DND-41 (cell line): ENCODE data around the gene ACOT4.

Experiments
- ATAC-seq: fragments of 200-7000 bp; cut with Tn5 transposase; 3 replicates; pipeline ENCODE4 v1.9.1; 2021; ENCODE audit warnings: low read depth; ENCODE audit not compliant: insufficient read depth
- DNase-seq: peaks from one replicate; pipeline ENCODE4 v3.0.0-alpha.2; 2020
- H2AFZ ChIP-seq: 2 replicates; pipeline ENCODE4 v1.6.0; 2012; ENCODE audit warnings: low read depth, low read length
- H3K27ac ChIP-seq: 2 replicates; pipeline ENCODE4 v1.5.1; 2012; ENCODE audit warnings: low read length, inconsistent platforms
- H3K27me3 ChIP-seq: fragments of 200-600 bp; sonication (generic); 2 replicates; pipeline ENCODE4 v1.6.0; 2012; ENCODE audit warnings: low read length, mild to moderate bottlenecking, inconsistent platforms; ENCODE audit not compliant: insufficient read depth, poor library complexity
- H3K36me3 ChIP-seq: 2 replicates; pipeline ENCODE4 v1.5.1; 2012; ENCODE audit warnings: low read length, inconsistent platforms; ENCODE audit not compliant: insufficient read depth
- H3K4me1 ChIP-seq: 2 replicates; pipeline ENCODE4 v1.5.1; 2012; ENCODE audit warnings: mild to moderate bottlenecking, low read length; ENCODE audit not compliant: insufficient read depth
- H3K4me2 ChIP-seq: 2 replicates; pipeline ENCODE4 v1.6.0; 2012; ENCODE audit warnings: mild to moderate bottlenecking, moderate library complexity, low read length, inconsistent platforms; ENCODE audit not compliant: insufficient read depth
- H3K4me3 ChIP-seq, 2 experiments: fragments of 200-600 bp in 1 of 2; shearing (Covaris generic) in 1 of 2; 2 replicates each; pipeline ENCODE4 v1.5.1; 2012 to 2016; ENCODE audit warnings: inconsistent platforms in 2 of 2, low read length in 2 of 2, mild to moderate bottlenecking in 2 of 2, low read depth in 1 of 2, moderate library complexity in 1 of 2
- H3K79me2 ChIP-seq: 2 replicates; pipeline ENCODE4 v1.6.0; 2012; ENCODE audit warnings: low read length, inconsistent platforms; ENCODE audit not compliant: insufficient read depth
- H3K9ac ChIP-seq: 2 replicates; pipeline ENCODE4 v1.6.0; 2012; ENCODE audit warnings: low read depth, mild to moderate bottlenecking, inconsistent platforms, low read length, moderate library complexity
- H3K9me3 ChIP-seq: 2 replicates; pipeline ENCODE4 v1.5.1; 2012; ENCODE audit warnings: low read length, moderate library complexity, mild to moderate bottlenecking, inconsistent platforms; ENCODE audit not compliant: insufficient read depth, severe bottlenecking
- H4K20me1 ChIP-seq: 2 replicates; pipeline ENCODE4 v1.6.0; 2012; ENCODE audit warnings: low read length; ENCODE audit not compliant: insufficient read depth
- EZH2 ChIP-seq: IDR thresholded peaks from 3 replicates; pipeline ENCODE4 v1.6.1; 2012; ENCODE audit warnings: borderline replicate concordance, low read depth, mild to moderate bottlenecking, moderate library complexity, low read length, inconsistent platforms; ENCODE audit not compliant: severe bottlenecking
- TF ChIP-seq, protein P1 (sequence below): IDR thresholded peaks from 2 replicates; pipeline ENCODE4 v1.5.1; 2012; ENCODE audit warnings: borderline replicate concordance, low read length, moderate library complexity, mild to moderate bottlenecking; ENCODE audit not compliant: poor library complexity, severe bottlenecking; ENCODE audit errors: extremely low read depth

ACOT4 gene

DNA sequence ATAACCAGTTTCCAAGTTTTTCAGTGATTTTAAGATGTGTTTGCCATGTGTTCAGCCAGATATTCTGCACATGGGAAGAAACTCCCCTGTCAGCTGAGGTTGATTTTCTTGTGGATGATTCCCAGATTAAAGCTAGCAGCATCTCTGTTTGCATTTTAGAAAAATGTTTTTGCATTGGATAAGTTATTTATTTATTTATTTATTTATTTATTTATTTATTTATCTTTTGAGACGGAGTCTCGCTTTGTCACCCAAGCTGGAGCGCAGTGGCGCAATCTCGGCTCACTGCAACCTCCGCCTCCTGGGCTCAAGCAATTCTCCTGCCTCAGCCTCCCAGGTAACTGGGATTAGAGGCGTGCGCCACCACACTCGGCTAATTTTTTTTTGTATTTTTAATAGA, 2.8 kb downstream of the ACOT4 start:
- Histone ChIP-seq H3K79me2 (no peaks in the 10 kb centered on the region), H3K4me3 (no peak overlapping the region), H3K9me3 (no peaks in the 10 kb centered on the region), H3K27ac (no peak overlapping the region), H3K4me2 (no peak overlapping the region), H3K27me3 (no peaks in the 10 kb centered on the region), H3K4me1 (no peaks in the 10 kb centered on the region), H3K36me3 (no peaks in the 10 kb centered on the region), H3K9ac (no peak overlapping the region), H4K20me1 (no peaks in the 10 kb centered on the region), H2AFZ (no peak overlapping the region)
- ATAC-seq (no peak), DNase-seq (no peak)
- TF ChIP-seq, protein P1, sequence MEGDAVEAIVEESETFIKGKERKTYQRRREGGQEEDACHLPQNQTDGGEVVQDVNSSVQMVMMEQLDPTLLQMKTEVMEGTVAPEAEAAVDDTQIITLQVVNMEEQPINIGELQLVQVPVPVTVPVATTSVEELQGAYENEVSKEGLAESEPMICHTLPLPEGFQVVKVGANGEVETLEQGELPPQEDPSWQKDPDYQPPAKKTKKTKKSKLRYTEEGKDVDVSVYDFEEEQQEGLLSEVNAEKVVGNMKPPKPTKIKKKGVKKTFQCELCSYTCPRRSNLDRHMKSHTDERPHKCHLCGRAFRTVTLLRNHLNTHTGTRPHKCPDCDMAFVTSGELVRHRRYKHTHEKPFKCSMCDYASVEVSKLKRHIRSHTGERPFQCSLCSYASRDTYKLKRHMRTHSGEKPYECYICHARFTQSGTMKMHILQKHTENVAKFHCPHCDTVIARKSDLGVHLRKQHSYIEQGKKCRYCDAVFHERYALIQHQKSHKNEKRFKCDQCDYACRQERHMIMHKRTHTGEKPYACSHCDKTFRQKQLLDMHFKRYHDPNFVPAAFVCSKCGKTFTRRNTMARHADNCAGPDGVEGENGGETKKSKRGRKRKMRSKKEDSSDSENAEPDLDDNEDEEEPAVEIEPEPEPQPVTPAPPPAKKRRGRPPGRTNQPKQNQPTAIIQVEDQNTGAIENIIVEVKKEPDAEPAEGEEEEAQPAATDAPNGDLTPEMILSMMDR = no peak
- TF ChIP-seq EZH2 = no peak

DNA sequence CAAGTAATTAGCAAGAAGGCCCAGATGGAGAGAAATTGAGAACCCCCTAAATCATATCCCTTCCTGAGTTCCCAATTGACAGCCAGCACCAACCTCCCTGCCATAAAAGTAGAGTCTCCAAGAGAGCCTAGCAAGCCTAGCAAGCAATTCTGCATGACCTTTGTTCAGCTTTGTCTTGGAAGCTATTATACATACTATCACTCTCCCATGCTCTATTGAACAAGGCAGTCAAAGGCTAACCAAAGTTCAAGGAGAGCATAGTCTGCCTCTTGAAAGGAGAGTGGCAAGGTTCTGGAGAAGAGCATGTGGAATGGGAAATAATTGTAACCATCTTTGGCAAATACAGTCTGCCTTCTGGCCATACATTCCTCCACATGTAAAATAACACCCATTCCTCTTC, 7.8 kb downstream of the ACOT4 start:
- TF ChIP-seq, protein P1 = no peak
- H2AFZ ChIP-seq = no peak overlapping the region
- no peaks in the 10 kb centered on the region for H3K4me1 ChIP-seq
- H3K36me3 ChIP-seq = no peaks in the 10 kb centered on the region
- no peaks in the 10 kb centered on the region for H4K20me1 ChIP-seq
- H3K9me3 ChIP-seq = no peaks in the 10 kb centered on the region
- no peaks in the 10 kb centered on the region for H3K27me3 ChIP-seq
- no peak overlapping the region for H3K4me3 ChIP-seq
- ATAC-seq (no peak), DNase-seq (no peak)
- no peak overlapping the region for H3K9ac ChIP-seq
- H3K79me2 ChIP-seq = no peaks in the 10 kb centered on the region
- H3K27ac ChIP-seq = no peak overlapping the region
- H3K4me2 ChIP-seq = no peak overlapping the region

DNA sequence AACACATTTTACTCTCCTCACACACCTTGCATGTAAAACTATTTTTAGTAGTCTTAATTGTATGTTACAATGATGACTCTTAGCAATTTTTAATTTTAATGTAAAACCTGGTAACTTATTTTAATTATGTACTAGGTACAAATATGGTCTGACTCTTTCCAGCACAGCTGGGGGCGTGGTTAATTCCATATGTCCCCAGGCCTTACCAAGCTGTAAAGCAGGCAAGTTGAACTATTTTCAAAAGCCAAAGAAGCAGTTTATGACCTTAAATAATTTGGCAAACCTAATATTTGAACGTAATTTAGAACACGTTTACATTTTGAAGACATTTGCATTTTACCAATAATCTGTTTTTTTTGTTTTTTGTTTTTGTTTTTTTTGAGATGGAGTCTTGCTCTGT, 11.3 kb downstream of the ACOT4 start:
- no peak overlapping the region for H2AFZ ChIP-seq
- no peak overlapping the region for H3K4me2 ChIP-seq
- H3K9ac ChIP-seq = no peak overlapping the region
- H3K9me3 ChIP-seq = no peaks in the 10 kb centered on the region
- H3K4me1 ChIP-seq = no peaks in the 10 kb centered on the region
- no peak overlapping the region for H3K27ac ChIP-seq
- TF ChIP-seq EZH2 = no peak
- TF ChIP-seq, protein P1 = no peak
- H4K20me1 ChIP-seq = no peaks in the 10 kb centered on the region
- DNase-seq (no peak), ATAC-seq (no peak)
- H3K36me3 ChIP-seq = no peaks in the 10 kb centered on the region
- no peak overlapping the region for H3K4me3 ChIP-seq
- H3K27me3 ChIP-seq = no peaks in the 10 kb centered on the region
- no peaks in the 10 kb centered on the region for H3K79me2 ChIP-seq

DNA sequence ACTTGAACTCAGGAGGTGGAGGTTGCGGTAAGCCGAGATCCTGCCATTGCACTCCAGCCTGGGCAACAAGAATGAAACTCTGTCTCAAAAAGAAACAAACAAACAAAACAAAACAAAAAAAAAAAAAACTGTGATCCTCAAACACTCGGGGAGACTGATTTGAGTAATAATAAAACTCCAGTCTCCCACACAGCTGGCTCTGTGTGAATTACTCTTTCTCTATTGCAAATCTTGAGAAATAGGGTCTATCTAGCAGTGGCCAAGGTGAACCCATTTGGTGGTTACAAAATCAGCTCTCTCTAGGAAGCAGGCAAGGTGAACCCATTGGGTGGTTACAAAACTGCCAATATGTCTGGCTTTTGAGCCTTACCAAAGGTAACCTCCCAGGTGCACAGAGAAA, 14.6 kb downstream of the ACOT4 start:
- no peak for DNase-seq
- no peak overlapping the region for H3K9ac ChIP-seq
- no peak overlapping the region for H3K4me2 ChIP-seq
- no peak for ATAC-seq
- H2AFZ ChIP-seq = no peak overlapping the region
- no peaks in the 10 kb centered on the region for H3K27me3 ChIP-seq
- no peaks in the 10 kb centered on the region for H3K79me2 ChIP-seq
- no peaks in the 10 kb centered on the region for H3K9me3 ChIP-seq
- no peaks in the 10 kb centered on the region for H4K20me1 ChIP-seq
- no peak overlapping the region for H3K27ac ChIP-seq
- no peak overlapping the region for H3K4me3 ChIP-seq
- TF ChIP-seq EZH2 = no peak
- TF ChIP-seq, protein P1 = no peak
- no peaks in the 10 kb centered on the region for H3K36me3 ChIP-seq
- no peaks in the 10 kb centered on the region for H3K4me1 ChIP-seq
